Activated naive CD4-positive, alpha-beta T cell (primary cell): ENCODE measurements around the gene F11R.
A peak's percentile ranks its signal among the peaks of the same experiment; 100 is the strongest.
"Not testable (repeated sequence)": the region's sequence is repeated elsewhere in the genome, so short reads cannot be mapped to it uniquely, and the experiment has no call there.

ENCODE experiments used
- DNase-seq, 4 experiments: peaks; one replicate each; lab custom pipeline; 2025; lab: John Stamatoyannopoulos, UW

The F11R gene

DNA sequence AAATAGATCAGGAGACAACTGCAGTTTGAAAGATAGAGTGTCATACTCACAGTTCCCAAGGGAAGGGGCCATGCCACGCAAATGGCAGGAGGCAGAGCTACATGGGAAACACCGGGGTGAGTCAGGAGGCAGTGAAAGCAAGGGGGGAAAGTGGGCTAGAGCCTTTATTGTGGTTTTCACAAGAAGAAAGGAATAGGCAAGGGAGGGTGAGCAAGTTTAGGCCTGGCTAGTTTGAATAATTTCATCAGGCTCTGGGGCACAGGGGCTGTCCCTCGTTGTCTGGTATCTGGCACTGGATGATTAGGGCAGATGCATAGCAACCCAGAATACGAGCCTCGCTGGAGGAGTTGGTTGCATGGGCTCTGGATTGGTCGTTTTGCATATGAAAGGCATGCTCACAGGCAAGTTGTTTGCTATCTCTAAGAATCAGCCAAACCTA lies 49.3 kb downstream of the F11R start:
- no peak for DNase-seq

DNA sequence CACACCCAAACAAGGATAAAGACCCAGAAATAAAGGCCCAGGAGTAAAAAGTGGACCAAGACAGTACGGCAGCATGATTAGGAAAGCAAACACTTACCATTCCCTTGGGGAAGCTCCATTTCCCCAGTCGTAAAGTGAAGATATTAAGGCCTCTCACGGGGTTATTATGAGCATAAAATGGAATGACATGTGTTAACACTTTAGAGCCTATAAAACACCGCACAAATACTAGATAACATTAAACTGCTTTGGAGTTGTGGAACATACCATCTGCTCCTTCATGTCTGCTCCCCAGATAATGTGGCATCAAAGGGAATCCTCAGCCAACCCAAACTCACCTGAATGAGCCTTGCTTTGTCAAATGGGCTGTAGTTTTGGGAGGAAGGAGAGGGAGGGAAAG lies 57.4 kb downstream of the F11R start:
- DNase-seq = no peak

DNA sequence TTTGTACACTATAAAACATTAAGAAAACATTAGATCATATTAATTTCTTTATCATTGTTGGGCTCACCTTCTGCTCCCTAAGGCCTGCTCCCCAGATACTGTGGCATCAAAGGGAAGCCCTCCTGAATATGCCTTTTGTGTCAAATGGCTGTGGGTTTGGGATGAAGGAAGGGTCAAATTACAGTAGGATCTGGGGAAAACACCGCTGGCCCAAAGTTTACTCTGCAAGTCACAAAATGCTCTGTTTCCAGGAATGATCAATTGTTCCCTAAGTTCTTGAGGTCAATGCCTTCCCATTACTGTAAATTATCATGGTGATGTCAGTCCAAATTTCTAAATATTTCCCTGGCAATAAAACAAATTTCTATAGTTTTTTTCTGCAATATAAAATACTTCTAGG lies 59.5 kb downstream of the F11R start:
- no peak for DNase-seq

DNA sequence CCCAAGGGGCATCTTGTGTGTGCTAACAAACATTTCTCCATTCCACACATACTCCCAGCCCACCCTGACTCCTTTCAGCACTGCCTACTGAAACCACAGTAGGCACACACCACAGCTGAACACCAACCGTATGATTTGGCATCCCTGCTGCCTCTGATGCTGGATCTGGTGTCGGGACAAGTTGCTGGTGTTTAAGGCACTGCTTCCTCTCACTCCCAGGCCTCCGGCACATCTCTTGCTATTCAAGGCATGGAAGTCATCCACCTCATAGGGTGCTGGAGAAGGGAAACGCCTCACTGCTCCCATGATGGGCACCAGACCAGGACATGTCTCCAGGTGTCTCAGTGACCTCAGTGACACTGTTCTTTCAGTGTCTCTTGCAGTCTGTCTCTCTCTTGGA lies 64.0 kb downstream of the F11R start:
- no peak for DNase-seq

DNA sequence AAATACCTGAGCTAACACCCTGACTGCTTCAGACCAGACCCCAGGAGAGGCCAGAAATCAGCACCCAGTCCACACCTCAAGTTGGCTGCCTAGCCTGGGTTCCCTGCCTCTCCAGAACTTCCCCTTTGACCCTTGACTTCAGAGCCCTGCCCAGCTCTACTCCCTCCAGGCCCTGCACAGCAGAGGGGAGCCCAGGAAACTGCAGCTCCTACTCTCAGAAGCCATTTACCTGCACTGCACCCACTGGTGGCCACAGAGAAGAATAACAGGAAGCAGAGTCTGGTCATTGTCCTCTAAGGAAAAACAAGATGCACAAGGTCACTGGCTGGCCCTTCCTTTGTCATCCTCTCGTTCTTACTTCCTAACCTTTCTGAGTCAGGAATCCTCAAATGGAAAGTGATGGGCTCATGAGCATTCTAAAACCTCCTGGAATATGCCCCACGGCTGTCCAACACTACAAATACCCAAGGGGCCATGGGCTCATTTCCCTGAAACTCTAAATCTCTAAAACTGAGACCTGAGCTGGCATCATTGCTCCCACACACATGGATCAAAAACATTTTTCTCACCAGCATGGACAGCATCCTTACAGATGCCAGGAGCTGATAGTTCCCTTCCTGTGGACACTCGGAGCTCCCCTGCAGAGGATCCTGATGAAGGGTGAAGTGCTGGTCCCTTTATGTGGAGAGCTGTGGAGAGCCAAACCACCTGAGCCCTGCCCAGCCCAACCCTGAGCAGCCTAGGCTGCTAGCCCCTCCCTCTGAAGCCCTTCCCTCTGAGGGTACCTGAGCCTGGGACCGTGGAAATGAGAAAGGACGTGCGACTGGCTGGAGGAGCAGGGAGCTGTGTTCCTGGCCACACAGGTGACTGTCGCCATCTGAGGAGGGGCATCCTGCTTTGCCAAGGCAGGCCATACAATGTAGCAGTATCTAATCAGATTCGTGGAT lies 66.5 kb downstream of the F11R start, which contains the start of gene ITLN2:
TSS of gene ITLN2 (minus strand) at position 652 of the 947 bp plus-strand sequence. CDS start at position 584, 68 bp downstream.
- peak in 1 of 4 experiments; percentile 27 for DNase-seq

DNA sequence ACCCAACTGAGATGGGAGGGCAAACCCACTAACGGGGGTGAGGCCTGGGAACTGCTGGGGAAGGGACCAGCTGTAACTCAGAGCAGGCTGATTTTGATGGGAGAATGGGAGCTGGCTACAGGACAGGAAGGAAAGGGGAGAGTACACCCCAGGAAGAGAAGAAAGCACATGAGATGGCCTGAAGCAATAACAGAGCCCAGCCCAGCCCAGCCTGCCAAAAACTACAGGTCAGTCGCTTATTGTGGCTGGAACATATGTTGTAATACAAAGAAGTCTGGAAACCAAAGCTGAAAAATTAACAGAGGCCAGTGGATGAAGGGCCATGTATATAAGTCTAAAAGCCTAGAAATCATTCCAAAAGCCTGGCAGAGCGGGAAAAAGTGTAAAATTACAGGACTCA lies 67.9 kb downstream of the F11R start:
- DNase-seq = no peak

DNA sequence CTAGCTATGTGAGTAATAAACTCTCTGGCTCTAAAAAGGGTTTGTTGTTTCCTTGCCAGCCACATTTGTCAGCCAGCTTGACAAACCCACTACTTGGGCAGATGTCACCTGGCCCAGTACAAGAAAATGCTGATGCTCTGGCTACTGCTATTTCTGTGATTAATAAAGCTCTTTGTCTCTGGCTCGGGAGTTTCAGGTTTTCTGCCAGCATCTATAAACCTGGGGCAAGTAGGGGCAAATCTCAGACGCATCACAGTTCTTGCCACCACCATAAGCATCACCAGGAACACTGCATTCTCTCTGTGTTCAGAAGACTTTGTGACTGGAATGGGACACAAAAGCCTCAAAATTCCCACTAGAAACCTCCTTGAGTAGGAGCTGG lies 68.8 kb downstream of the F11R start:
- DNase-seq = no peak

DNA sequence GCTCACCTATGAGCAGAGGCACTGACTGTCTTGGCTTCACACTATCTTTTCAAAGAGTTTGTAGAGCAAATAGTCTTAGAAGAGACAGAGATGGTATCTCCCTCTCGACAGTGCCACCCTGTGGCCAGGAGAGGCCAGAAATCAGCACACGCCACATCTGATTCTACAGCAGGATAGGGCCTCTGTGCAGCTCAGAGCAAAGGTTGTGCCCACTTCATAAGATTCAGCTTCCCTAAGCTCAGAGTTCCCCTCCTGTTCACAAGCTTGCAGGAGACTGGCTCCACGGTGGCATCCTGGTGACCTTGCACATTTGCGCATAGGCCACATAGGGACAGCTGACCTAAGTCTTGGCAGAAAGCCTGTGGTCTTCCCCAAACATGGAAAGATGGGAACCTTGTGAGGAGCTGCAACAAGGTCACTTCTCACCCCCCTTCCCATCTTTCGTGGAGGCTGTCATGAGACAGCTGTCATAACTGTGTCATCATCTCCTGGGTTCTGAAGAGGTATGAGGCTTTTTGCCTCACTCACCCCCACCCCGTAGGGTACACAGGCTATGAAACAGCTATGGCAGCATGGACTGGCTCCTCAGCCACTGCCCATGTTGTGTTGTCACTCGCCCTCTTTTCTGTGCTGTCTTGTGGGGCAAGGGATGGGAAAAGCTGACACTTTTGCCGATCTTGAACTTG lies 69.4 kb downstream of the F11R start:
- DNase-seq = peak in 3 of 4 experiments; percentile 25 to 66 (median 28)

DNA sequence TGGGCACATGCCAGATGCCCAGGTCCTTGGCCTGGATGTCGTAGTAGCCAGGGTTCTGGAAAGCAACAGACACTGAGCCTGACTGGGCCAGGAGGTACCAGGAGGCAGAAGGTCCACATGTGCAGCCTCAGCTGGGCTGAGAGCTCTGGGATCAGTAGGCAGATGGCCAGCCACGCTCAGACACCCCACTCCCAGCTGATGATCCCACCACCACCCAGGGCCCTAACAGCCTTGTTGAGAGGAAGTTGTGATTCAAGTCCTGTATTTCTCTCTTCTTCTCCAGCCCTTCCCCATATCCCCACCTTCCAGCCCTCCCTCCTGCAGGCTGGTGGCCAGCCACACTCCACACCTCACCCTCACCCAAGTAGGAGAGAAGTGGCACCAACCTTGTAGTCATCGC lies 70.3 kb downstream of the F11R start:
- no peak for DNase-seq

DNA sequence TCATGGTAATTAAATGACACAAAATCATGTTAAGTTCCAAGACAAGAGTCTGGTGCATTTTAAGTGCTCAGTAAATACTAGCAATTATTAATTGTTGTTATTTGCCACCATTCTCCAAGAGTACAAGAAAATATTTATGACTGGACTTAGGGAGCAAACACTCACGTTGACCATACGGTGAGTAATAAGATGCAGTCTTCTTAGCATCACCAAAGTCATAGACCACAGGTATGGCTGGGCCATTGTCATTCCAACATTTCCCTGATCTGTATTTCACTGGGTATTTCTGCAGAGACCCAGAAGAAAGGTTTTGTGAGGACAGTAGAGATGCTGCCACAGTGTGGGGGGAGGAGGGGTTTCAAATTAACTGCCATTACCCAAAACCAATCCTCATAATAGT lies 71.1 kb downstream of the F11R start:
- no peak for DNase-seq

DNA sequence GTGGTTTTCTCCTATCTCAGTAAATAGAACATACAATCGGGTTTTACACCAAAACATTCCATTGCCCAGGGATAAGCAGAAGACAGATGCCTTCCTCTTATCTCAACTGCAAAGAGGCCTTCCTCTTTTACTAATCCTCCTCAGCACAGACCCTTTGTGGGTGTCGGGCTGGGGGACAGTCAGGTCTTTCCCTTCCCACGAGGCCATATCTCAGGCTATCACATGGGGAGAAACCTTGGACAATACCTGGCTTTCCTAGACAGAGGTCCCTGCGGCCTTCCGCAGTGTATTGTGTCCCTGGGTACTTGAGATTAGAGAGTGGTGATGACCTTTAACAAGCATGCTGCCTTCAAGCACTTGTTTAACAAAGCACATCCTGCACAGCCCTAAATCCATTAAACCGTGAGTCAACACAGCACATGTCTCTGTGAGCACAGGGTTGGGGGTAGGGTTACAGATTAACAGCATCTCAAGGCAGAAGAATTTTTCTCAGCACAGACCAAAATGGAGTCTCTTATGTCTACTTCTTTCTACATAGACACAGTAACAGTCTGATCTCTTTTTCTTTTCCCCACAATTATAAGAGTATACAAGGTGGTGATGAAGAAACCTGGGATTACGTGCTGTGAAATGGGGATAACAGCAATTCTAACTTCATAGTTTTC lies 71.6 kb downstream of the F11R start:
- not testable (repeated sequence) for DNase-seq

DNA sequence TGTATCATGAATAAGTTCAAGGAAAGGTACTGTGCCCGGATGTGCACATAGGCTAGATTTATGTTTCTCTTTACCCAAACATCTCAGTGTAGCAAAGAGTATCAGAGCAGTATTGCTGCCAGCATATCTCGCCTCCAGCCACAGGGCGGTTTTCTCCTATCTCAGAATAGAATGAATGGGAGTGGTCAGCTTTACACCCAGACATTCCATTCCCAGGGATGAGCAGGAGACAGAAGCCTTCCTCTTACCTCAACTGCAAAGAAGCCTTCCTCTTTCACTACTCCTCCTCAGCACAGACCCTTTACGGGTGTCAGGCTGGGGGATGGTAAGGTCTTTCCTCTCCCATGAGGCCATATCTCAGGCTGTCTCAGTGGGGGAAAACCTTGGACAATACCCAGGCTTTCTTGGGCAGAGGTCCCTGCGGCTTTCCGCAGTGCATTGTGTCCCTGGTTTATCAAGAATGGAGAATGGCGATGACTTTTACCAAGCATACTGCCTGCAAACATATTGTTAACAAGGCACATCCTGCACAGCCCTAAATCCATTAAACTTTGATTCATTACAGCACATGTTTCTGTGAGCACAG lies 73.7 kb downstream of the F11R start:
- not testable (repeated sequence) for DNase-seq

DNA sequence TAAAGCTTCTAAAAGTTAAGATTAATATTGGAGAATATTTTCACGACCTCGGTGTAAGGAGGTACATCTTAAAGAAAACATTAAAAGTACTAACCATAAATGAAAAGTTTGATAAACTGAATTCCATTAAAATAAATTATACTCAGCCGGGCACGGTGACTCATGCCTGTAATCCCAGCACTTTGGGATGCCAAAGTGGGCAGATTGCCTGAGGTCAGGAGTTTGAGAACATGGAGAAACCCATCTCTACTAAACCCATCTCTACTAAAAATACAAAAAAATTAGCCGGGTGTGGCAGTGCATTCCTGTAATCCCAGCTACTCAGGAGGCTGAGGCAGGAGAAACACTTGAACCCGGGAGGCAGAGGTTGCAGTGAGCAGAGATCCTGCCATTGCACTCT lies 75.1 kb downstream of the F11R start:
- not testable (repeated sequence) for DNase-seq
